OCI-LY3 (cell line): ENCODE data around the gene IDH1.

Experiments used
- H2AFZ ChIP-seq: fragments of 200-600, 300-600 bp; shearing (Covaris generic); 2 replicates; pipeline ENCODE4 v1.6.0; 2014; ENCODE audit warnings: antibody characterized with exemption, low read depth, low read length
- H3K27ac ChIP-seq: fragments of 200-600, 300-600 bp; sonication (generic); 2 replicates; pipeline ENCODE4 v1.5.1; 2014; ENCODE audit warnings: mild to moderate bottlenecking, low read length, moderate library complexity, mixed read lengths
- H3K27me3 ChIP-seq: fragments of 200-600, 300-600 bp; sonication (generic); 2 replicates; pipeline ENCODE4 v1.6.1; 2014; ENCODE audit warnings: low read depth, low read length, mixed read lengths
- H3K36me3 ChIP-seq: fragments of 200-600, 300-600 bp; sonication (generic); replicated peaks from 2 replicates; pipeline ENCODE3; 2014; ENCODE audit warnings: low read depth, low read length, mixed read lengths
- H3K4me1 ChIP-seq: fragments of 300-600, 200-600 bp; sonication (generic); 2 replicates; pipeline ENCODE4 v1.6.1; 2014; ENCODE audit warnings: low read length, mixed read lengths
- H3K4me2 ChIP-seq: fragments of 200-600, 300-600 bp; sonication (generic); 2 replicates; pipeline ENCODE4 v1.6.1; 2014; ENCODE audit warnings: low read length, mixed read lengths
- H3K4me3 ChIP-seq: fragments of 300-600, 200-600 bp; sonication (generic); 2 replicates; pipeline ENCODE4 v1.5.1; 2014; ENCODE audit warnings: antibody characterized with exemption, mild to moderate bottlenecking, low read length, moderate library complexity
- H3K79me2 ChIP-seq: fragments of 300-600, 200-600 bp; shearing (Covaris generic); 2 replicates; pipeline ENCODE4 v1.6.1; 2014; ENCODE audit warnings: mild to moderate bottlenecking, low read length, mixed read lengths
- H3K9ac ChIP-seq: fragments of 300-600, 200-600 bp; shearing (Covaris generic); 2 replicates; pipeline ENCODE4 v1.6.0; 2014; ENCODE audit warnings: mild to moderate bottlenecking, low read length, moderate library complexity
- H3K9me3 ChIP-seq: fragments of 200-600, 300-600 bp; shearing (Covaris generic); 2 replicates; pipeline ENCODE4 v1.6.1; 2014; ENCODE audit warnings: low read length, mixed read lengths; ENCODE audit not compliant: insufficient read depth
- H4K20me1 ChIP-seq: fragments of 200-600, 300-600 bp; sonication (generic); 2 replicates; pipeline ENCODE4 v1.6.1; 2016; ENCODE audit warnings: low read length, mixed read lengths; ENCODE audit not compliant: insufficient read depth
- EZH2phosphoT487 ChIP-seq: fragments of 200-600 bp; shearing (Covaris generic); IDR thresholded peaks from 2 replicates; pipeline ENCODE4 v1.6.1; 2018; ENCODE audit warnings: antibody characterized with exemption, mixed run types, low read depth
- TF ChIP-seq, protein P1 (sequence below): fragments of 200-600, 300-600 bp; sonication (generic); IDR thresholded peaks from 2 replicates; pipeline ENCODE4 v1.5.1; 2014; ENCODE audit warnings: antibody characterized with exemption, low read length, low read depth

The IDH1 gene

GRCh38 chr2:208256192-208256782 lies 1.4 kb upstream of the IDH1 start:
- Histone ChIP-seq H3K27ac (no peak overlapping the region), H4K20me1 (no peaks in the 10 kb centered on the region), H3K4me2 (no peak overlapping the region), H3K4me1 (peaks cover 11% of the 10 kb centered on the region), H3K27me3 (no peaks in the 10 kb centered on the region), H3K4me3 (no peak overlapping the region), H2AFZ (no peak overlapping the region), H3K79me2 (no peaks in the 10 kb centered on the region), H3K9ac (no peak overlapping the region), H3K36me3 (peaks cover 23% of the 10 kb centered on the region), H3K9me3 (no peaks in the 10 kb centered on the region)
- TF ChIP-seq EZH2phosphoT487: no peak
- TF ChIP-seq, protein P1, sequence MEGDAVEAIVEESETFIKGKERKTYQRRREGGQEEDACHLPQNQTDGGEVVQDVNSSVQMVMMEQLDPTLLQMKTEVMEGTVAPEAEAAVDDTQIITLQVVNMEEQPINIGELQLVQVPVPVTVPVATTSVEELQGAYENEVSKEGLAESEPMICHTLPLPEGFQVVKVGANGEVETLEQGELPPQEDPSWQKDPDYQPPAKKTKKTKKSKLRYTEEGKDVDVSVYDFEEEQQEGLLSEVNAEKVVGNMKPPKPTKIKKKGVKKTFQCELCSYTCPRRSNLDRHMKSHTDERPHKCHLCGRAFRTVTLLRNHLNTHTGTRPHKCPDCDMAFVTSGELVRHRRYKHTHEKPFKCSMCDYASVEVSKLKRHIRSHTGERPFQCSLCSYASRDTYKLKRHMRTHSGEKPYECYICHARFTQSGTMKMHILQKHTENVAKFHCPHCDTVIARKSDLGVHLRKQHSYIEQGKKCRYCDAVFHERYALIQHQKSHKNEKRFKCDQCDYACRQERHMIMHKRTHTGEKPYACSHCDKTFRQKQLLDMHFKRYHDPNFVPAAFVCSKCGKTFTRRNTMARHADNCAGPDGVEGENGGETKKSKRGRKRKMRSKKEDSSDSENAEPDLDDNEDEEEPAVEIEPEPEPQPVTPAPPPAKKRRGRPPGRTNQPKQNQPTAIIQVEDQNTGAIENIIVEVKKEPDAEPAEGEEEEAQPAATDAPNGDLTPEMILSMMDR: peak; percentile 53

GRCh38 chr2:208255557-208256106 lies 761 bp upstream of the IDH1 start:
- Histone ChIP-seq H3K9ac (peak overlapping the region; percentile 71), H3K9me3 (no peaks in the 10 kb centered on the region), H3K4me1 (peaks cover 11% of the 10 kb centered on the region), H4K20me1 (no peaks in the 10 kb centered on the region), H2AFZ (peak overlapping the region; percentile 91), H3K79me2 (no peaks in the 10 kb centered on the region), H3K4me3 (peak overlapping the region; percentile 93), H3K36me3 (peaks cover 25% of the 10 kb centered on the region), H3K4me2 (peak overlapping the region; percentile 73), H3K27me3 (no peaks in the 10 kb centered on the region), H3K27ac (peak overlapping the region; percentile 28; the same call in 1 of the 2 replicates)
- no peak for TF ChIP-seq EZH2phosphoT487
- TF ChIP-seq, protein P1: no peak

- Histone ChIP-seq H4K20me1 (no peaks in the 10 kb centered on the region), H3K27me3 (no peaks in the 10 kb centered on the region), H3K36me3 (peaks cover 35% of the 10 kb centered on the region), H3K4me3 (peak overlapping the region; percentile 93), H3K4me2 (peak overlapping the region; percentile 82), H3K9me3 (no peaks in the 10 kb centered on the region), H3K79me2 (no peaks in the 10 kb centered on the region), H3K9ac (peak overlapping the region; percentile 71), H3K4me1 (peaks cover 11% of the 10 kb centered on the region), H2AFZ (peak overlapping the region; percentile 74), H3K27ac (peak overlapping the region; percentile 42)
- TF ChIP-seq, protein P1: peak; percentile 72
- no peak for TF ChIP-seq EZH2phosphoT487
Measured at GRCh38 chr2:208254118-208254870, 577 bp downstream of the IDH1 start.

GRCh38 chr2:208253600-208254117 lies 1.2 kb downstream of the IDH1 start:
- peak overlapping the region; percentile 93 for H3K4me3 ChIP-seq
- no peaks in the 10 kb centered on the region for H3K27me3 ChIP-seq
- peak overlapping the region; percentile 26; the same call in 1 of the 2 replicates for H2AFZ ChIP-seq
- H4K20me1 ChIP-seq: no peaks in the 10 kb centered on the region
- no peaks in the 10 kb centered on the region for H3K79me2 ChIP-seq
- H3K4me1 ChIP-seq: peaks cover 11% of the 10 kb centered on the region
- H3K9ac ChIP-seq: peak overlapping the region; percentile 71
- peak overlapping the region; percentile 82 for H3K4me2 ChIP-seq
- peaks cover 37% of the 10 kb centered on the region for H3K36me3 ChIP-seq
- no peaks in the 10 kb centered on the region for H3K9me3 ChIP-seq
- no peak overlapping the region for H3K27ac ChIP-seq
- TF ChIP-seq EZH2phosphoT487: no peak
- TF ChIP-seq, protein P1: no peak
